Tibial artery (tissue), 4 donors: ENCODE results near the gene SYCE3.

ENCODE experiments used
- DNase-seq, 2 donors: peaks; one replicate each; pipeline ENCODE4 v3.0.0-alpha.2; 2019
- H3K27ac ChIP-seq, 2 donors: fragments of 200-600 bp; sonication (generic) in 1 of 2; 1 replicate in 1 of 2; 2 replicates in 1 of 2; pipeline ENCODE4 v1.5.1; 2018 to 2019; ENCODE audit warnings: mild to moderate bottlenecking in 1 of 2
- H3K27me3 ChIP-seq, 2 donors: fragments of 200-600 bp; sonication (generic) in 1 of 2; one replicate each; pipeline versions ENCODE4 v1.5.1 to v1.6.0; 2016 to 2019
- H3K36me3 ChIP-seq, 3 donors: fragments of 200-600 bp; sonication (generic) in 2 of 3; one replicate each; pipeline ENCODE4 v1.5.1; 2016 to 2019; ENCODE audit warnings: mild to moderate bottlenecking in 2 of 3
- H3K4me1 ChIP-seq, 4 donors: fragments of 200-600 bp; sonication (generic) in 2 of 4; 1 replicate in 3 of 4; 2 replicates in 1 of 4; pipeline ENCODE4 v1.5.1; 2016 to 2019
- H3K4me3 ChIP-seq, 2 donors: fragments of 200-600 bp; sonication (generic) in 1 of 2; 1 replicate in 1 of 2; 2 replicates in 1 of 2; pipeline ENCODE4 v1.5.1; 2018 to 2019; ENCODE audit warnings: mild to moderate bottlenecking in 2 of 2
- H3K9me3 ChIP-seq, 3 donors: fragments of 200-600 bp; sonication (generic) in 1 of 3; one replicate each; pipeline ENCODE4 v1.5.1; 2016 to 2019
- intact Hi-C: fragments of 100-400 bp; cut with DNase I; formaldehyde crosslinking; loops from one replicate; pipeline ENCODE4 v1.15.0; 2023; ENCODE audit warnings: low total_unique reads
- TF ChIP-seq, protein P1 (sequence below), 2 experiments: fragments of 200-600 bp in 1 of 2; fragments of 450-650 bp in 1 of 2; IDR thresholded peaks; one replicate each; pipeline ENCODE4 v1.5.1; 2017 to 2019; ENCODE audit warnings: antibody characterized with exemption in 2 of 2, mild to moderate bottlenecking in 1 of 2, moderate library complexity in 1 of 2

Gene SYCE3

DNA sequence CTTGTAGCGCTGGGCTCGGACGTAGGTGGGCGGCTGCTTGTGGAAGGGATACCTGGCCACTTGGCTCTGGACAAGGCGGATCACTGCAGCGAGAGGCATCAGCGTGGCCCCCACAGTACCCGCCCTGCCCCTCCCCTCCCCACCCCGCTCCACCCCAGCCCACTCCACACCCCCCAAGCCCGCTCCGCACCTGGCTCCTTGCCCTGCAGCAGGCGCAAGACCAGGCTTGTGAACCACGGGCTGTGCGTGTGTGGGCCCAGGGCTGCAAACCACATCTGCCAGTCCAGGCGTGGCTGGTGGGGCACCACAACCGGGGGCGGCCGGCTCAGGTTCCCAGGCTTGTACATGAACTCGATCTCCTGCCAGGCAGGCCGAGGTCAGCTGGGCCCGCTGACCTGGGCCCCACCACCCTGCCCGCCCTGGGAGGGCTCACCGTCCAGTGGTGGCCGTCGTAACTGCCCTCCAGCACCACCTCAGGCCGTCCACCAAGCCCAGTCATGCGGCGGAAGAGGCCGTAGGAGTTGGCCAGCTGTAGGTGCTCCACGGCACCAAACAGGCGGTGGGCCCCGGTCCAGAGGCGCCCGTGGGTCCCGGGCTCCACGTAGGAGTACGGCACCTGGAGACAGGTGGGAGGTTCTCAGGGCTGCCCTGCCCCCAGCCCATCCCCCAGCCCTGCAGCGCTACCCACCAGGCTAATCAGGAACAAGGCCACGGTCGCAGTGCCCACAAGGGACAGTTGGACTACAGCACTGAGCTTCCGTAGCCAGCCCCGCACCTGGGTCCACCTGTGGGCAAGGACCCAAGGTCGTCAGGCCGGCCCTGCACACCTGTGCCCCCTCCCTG is 58.1 kb downstream of the SYCE3 start:
- Histone ChIP-seq H3K4me1 (peaks cover 0 to 34% (median 19%) of the 10 kb centered on the region in 4 donors), H3K27me3 (no peaks in the 10 kb centered on the region), H3K36me3 (peaks cover 32 to 40% (median 34%) of the 10 kb centered on the region in 3 donors), H3K4me3 (no peak overlapping the region), H3K9me3 (no peaks in the 10 kb centered on the region), H3K27ac (no peak overlapping the region)
- TF ChIP-seq, protein P1, sequence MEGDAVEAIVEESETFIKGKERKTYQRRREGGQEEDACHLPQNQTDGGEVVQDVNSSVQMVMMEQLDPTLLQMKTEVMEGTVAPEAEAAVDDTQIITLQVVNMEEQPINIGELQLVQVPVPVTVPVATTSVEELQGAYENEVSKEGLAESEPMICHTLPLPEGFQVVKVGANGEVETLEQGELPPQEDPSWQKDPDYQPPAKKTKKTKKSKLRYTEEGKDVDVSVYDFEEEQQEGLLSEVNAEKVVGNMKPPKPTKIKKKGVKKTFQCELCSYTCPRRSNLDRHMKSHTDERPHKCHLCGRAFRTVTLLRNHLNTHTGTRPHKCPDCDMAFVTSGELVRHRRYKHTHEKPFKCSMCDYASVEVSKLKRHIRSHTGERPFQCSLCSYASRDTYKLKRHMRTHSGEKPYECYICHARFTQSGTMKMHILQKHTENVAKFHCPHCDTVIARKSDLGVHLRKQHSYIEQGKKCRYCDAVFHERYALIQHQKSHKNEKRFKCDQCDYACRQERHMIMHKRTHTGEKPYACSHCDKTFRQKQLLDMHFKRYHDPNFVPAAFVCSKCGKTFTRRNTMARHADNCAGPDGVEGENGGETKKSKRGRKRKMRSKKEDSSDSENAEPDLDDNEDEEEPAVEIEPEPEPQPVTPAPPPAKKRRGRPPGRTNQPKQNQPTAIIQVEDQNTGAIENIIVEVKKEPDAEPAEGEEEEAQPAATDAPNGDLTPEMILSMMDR (IDR thresholded peaks at IDR 0.05): no peak
- DNase-seq: no peak
- intact Hi-C loops: loop anchor here (10.0 kb wide), 1 partner anchor 260 kb away; the partner anchor contains the start of gene TUBGCP6

DNA sequence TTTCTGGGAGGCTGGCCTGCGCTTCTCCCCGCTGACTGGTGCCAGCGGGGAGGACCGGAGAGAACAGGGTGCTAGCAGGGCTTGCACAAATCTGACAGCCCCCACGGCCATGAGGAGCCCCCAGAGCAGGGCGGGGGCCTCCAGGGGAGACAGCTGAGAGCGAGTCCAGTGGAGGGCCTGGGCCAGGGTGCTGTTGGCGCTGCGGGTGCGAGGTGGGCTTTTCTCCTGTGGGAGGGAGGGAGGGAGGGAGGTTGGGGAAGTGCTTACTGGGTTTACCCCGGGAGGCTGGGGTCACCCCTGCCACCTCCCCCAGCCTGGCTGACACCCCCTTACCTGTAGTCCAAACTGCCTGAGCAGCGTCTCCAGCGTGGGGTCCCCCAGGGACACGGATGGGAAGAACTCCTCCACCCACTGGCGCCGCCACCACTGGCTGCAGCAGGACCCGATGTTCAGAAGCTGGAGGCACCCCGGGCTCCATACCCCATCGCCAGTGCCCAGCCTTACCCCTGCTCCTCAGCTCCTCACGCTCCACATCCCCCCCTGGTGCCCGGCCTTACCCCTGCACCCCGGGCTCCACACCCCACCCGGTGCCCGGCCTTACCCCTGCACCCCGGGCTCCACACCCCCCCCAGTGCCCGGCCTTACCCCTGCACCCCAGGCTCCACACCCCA is 59.1 kb downstream of the SYCE3 start:
- intact Hi-C loops: loop anchor here (10.0 kb wide), 1 partner anchor 259 kb away; the partner anchor contains the start of gene TUBGCP6
- Histone ChIP-seq H3K4me3 (no peak overlapping the region), H3K36me3 (peaks cover 32 to 40% (median 34%) of the 10 kb centered on the region in 3 donors), H3K27me3 (no peaks in the 10 kb centered on the region), H3K9me3 (no peaks in the 10 kb centered on the region), H3K4me1 (peaks cover 0 to 24% (median 16%) of the 10 kb centered on the region in 4 donors), H3K27ac (no peak overlapping the region)
- TF ChIP-seq, protein P1 (IDR thresholded peaks at IDR 0.05): no peak
- DNase-seq: no peak

DNA sequence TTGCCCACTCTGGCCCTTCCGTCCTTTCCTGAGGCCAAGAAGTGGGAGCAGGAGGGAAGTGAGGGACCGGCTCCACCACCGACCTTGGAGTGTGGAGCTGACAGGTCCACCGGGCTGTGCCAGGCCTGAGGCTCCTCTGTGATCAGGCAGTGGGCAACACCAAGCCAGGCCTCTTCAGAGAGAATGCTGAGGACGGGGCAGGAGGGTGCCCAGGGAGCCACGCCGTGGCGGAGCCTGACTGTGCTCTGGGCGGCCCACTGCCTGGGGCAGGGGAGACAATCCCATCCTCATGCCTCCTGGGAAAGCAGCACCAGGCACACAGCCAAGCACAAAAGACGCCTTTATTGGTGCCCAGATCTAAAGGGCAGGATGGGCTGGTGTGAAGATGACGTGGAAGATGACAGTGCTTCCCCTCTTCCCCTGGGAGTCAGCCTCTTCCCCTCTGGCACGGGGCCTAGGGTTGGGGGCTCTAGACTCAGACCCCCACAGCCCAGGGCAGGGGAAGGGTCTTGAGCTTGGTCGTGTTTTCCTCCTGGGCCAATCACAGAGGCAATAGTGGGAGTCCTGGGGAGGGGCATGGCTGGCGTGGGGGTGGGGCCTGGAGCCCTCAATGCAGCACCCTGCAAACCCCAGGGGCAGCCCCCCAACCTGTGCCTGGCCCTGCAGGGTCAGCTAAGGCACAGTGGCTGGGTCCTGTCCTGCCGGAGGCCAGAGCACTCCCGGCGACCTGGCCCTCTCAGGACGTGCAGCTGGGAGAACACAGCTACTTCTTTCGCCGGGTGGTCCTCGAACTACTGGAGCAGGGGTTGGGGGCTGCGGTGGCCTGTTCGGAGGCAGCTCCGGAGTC is 59.9 kb downstream of the SYCE3 start:
- TF ChIP-seq, protein P1 (IDR thresholded peaks at IDR 0.05): no peak
- intact Hi-C loops: loop anchor here (10.0 kb wide), 1 partner anchor 258 kb away; the partner anchor contains the start of gene TUBGCP6

DNA sequence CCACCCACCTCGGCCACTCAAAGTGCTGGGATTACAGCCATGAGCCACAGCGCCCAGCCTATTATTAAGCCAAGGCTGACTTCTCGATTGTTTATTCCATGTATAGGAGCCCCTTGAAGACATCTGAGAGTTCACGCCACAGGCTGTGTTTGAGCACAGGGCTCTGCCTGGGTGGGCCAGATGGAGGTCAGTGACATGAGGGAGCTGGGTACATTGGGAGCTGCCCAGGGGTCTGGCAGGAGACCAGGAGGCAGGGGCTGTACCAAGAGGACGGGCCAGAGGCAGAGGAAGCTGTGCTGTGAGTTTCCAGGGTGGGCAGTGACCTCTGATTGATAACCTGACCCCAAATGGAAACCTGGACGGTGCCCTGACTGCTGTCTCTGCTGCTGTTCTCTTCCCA is 60.6 kb downstream of the SYCE3 start:
- Histone ChIP-seq H3K27me3 (no peaks in the 10 kb centered on the region), H3K36me3 (peaks cover 32 to 40% (median 34%) of the 10 kb centered on the region in 3 donors), H3K4me1 (peaks cover 0 to 21% (median 14%) of the 10 kb centered on the region in 4 donors), H3K9me3 (no peaks in the 10 kb centered on the region), H3K4me3 (no peak overlapping the region), H3K27ac (no peak overlapping the region)
- intact Hi-C loops: loop anchor here (10.0 kb wide), 1 partner anchor 257 kb away; the partner anchor contains the start of gene TUBGCP6
- TF ChIP-seq, protein P1 (IDR thresholded peaks at IDR 0.05): no peak
- no peak for DNase-seq

More for the DNA sequence above, 59.9 kb downstream of the SYCE3 start:
- no peak overlapping the region for H3K27ac ChIP-seq
- no peak overlapping the region for H3K4me3 ChIP-seq
- H3K9me3 ChIP-seq: no peaks in the 10 kb centered on the region
- H3K36me3 ChIP-seq: peaks cover 32 to 40% (median 34%) of the 10 kb centered on the region in 3 donors
- H3K4me1 ChIP-seq: peaks cover 0 to 22% (median 14%) of the 10 kb centered on the region in 4 donors
- no peak for DNase-seq
- H3K27me3 ChIP-seq: no peaks in the 10 kb centered on the region
